CD8-positive, alpha-beta memory T cell (primary cell): Measurements from ENCODE around the gene FHL2. TPM values are rescaled to one million over a fixed set of nuclear protein-coding genes. Genes with fewer than 3 reads are reported as not detected.

Experiments used
- CTCF ChIA-PET: fragments of 350-600 bp; sonication (Branson Sonifier 250); formaldehyde crosslinking; loops from one replicate; lab custom pipeline; 2021; ENCODE audit warnings: antibody characterized with exemption; lab: Charles Lee
- POLR2A ChIA-PET: fragments of 350-600 bp; sonication (Branson Sonifier 250); formaldehyde crosslinking; loops from one replicate; lab custom pipeline; 2021; ENCODE audit warnings: antibody characterized with exemption; lab: Charles Lee
- DNase-seq, 5 donors: peaks; one replicate each; pipeline versions ENCODE4 v3.0.0 to v3.0.0-alpha.2; 2020 to 2022; ENCODE audit warnings: mixed read lengths in 1 of 5
- H3K27ac ChIP-seq: one replicate; pipeline ENCODE4 v1.7.0; 2013; ENCODE audit warnings: low read depth, mild to moderate bottlenecking, low read length, moderate library complexity
- H3K27me3 ChIP-seq: 2 replicates; pipeline ENCODE4 v1.7.0; 2013; ENCODE audit warnings: low read length, mild to moderate bottlenecking; ENCODE audit not compliant: insufficient read depth, poor library complexity, severe bottlenecking
- H3K36me3 ChIP-seq: 2 replicates; pipeline ENCODE4 v1.7.0; 2013; ENCODE audit warnings: mild to moderate bottlenecking, low read length, moderate library complexity; ENCODE audit not compliant: insufficient read depth
- H3K4me1 ChIP-seq: 2 replicates; pipeline ENCODE4 v1.7.0; 2013; ENCODE audit warnings: mild to moderate bottlenecking, low read length, moderate library complexity; ENCODE audit not compliant: insufficient read depth
- H3K4me3 ChIP-seq: 2 replicates; pipeline ENCODE4 v1.7.0; 2013; ENCODE audit warnings: mild to moderate bottlenecking, low read length
- H3K9me3 ChIP-seq: 2 replicates; pipeline ENCODE4 v1.7.0; 2013; ENCODE audit warnings: mild to moderate bottlenecking, low read length
- H3K27ac Mint-ChIP-seq, 8 donors: one replicate each; pipeline ENCODE4 v1.8.0; 2020 to 2021; ENCODE audit warnings: mixed read lengths in 8 of 8, mild to moderate bottlenecking in 6 of 8, inconsistent platforms in 3 of 8, moderate library complexity in 3 of 8
- H3K27me3 Mint-ChIP-seq, 2 donors: one replicate each; pipeline ENCODE4 v1.8.0; 2020 to 2021; ENCODE audit warnings: mixed read lengths in 2 of 2, mild to moderate bottlenecking in 1 of 2, moderate library complexity in 1 of 2
- H3K36me3 Mint-ChIP-seq, 3 donors: one replicate each; pipeline ENCODE4 v1.8.0; 2020 to 2021; ENCODE audit warnings: mixed read lengths in 3 of 3, inconsistent platforms in 1 of 3, mild to moderate bottlenecking in 1 of 3
- H3K4me1 Mint-ChIP-seq, 3 donors: one replicate each; pipeline ENCODE4 v1.8.0; 2020 to 2021; ENCODE audit warnings: mixed read lengths in 3 of 3, inconsistent platforms in 1 of 3, mild to moderate bottlenecking in 1 of 3
- H3K4me3 Mint-ChIP-seq, 7 donors: one replicate each; pipeline ENCODE4 v1.8.0; 2020 to 2021; ENCODE audit warnings: mixed read lengths in 7 of 7, mild to moderate bottlenecking in 6 of 7, moderate library complexity in 4 of 7, inconsistent platforms in 2 of 7
- H3K9me3 Mint-ChIP-seq, 5 donors: one replicate each; pipeline ENCODE4 v1.8.0; 2020 to 2022; ENCODE audit warnings: mixed read lengths in 5 of 5, mild to moderate bottlenecking in 3 of 5, moderate library complexity in 2 of 5, inconsistent platforms in 1 of 5
- polyA plus RNA-seq: library from polyadenylated mRNA; unstranded; fragments of 300-500 nt; fragmentation: Illumina TruSeq; gene quantifications from one replicate; pipeline ENCODE4 v1.2.3, GENCODE V29; 2021
- total RNA-seq, 2 experiments: library from RNA; stranded (reverse); gene quantifications; one replicate each; pipeline ENCODE4 v1.2.3, GENCODE V29; 2021

The FHL2 gene
- total and polyA plus RNA-seq, 3 experiments from 2014 or later = 0.69 to 3.5 (median 3.3) TPM

GRCh38 chr2:105393373-105394055 is 5.3 kb downstream of the FHL2 start:
- Histone ChIP-seq H3K27ac (no peak overlapping the region), H3K4me3 (no peak overlapping the region), H3K4me1 (peaks cover 6% of the 10 kb centered on the region), H3K36me3 (no peaks in the 10 kb centered on the region), H3K27me3 (no peaks in the 10 kb centered on the region), H3K9me3 (no peaks in the 10 kb centered on the region)
- H3K36me3 Mint-ChIP-seq = no peaks in the 10 kb centered on the region
- ChIA-PET CTCF (no interaction called here), POLR2A (no interaction called here)
- peaks cover 3 to 5% (median 4%) of the 10 kb centered on the region in 3 donors for H3K4me1 Mint-ChIP-seq
- peaks cover 9 to 24% of the 10 kb centered on the region in 2 donors for H3K27me3 Mint-ChIP-seq
- no peaks in the 10 kb centered on the region for H3K9me3 Mint-ChIP-seq
- DNase-seq = no peak
- H3K27ac Mint-ChIP-seq = no peak overlapping the region
- H3K4me3 Mint-ChIP-seq = no peak overlapping the region

- POLR2A ChIA-PET = no interaction called here
- H3K4me3 ChIP-seq = no peak overlapping the region
- H3K9me3 Mint-ChIP-seq = no peaks in the 10 kb centered on the region
- no peak overlapping the region for H3K4me3 Mint-ChIP-seq
- peak overlapping the region in 1 of 8 donors; percentile 45 for H3K27ac Mint-ChIP-seq
- no peak for DNase-seq
- no peaks in the 10 kb centered on the region for H3K4me1 Mint-ChIP-seq
- no peaks in the 10 kb centered on the region for H3K36me3 ChIP-seq
- CTCF ChIA-PET = interaction anchor here (0.6 to 0.9 kb wide), 2 partner anchors 57 to 1191 kb away, joined by 3 to 4 read pairs; no protein-coding TSS in a partner anchor
- H3K27ac ChIP-seq = no peak overlapping the region
- H3K9me3 ChIP-seq = no peaks in the 10 kb centered on the region
- H3K27me3 ChIP-seq = no peaks in the 10 kb centered on the region
- H3K27me3 Mint-ChIP-seq = peaks cover 8 to 14% of the 10 kb centered on the region in 2 donors
- H3K4me1 ChIP-seq = no peaks in the 10 kb centered on the region
- H3K36me3 Mint-ChIP-seq = no peaks in the 10 kb centered on the region
These were observed 6.8 kb downstream of the FHL2 start for GRCh38 chr2:105391763-105392662.

GRCh38 chr2:105391058-105391627 is 7.7 kb downstream of the FHL2 start:
- POLR2A ChIA-PET = no interaction called here
- Mint-ChIP-seq H3K9me3 (no peaks in the 10 kb centered on the region), H3K4me1 (no peaks in the 10 kb centered on the region), H3K36me3 (no peaks in the 10 kb centered on the region), H3K27me3 (peaks cover 8 to 9% of the 10 kb centered on the region in 2 donors), H3K27ac (no peak overlapping the region), H3K4me3 (no peak overlapping the region)
- Histone ChIP-seq H3K36me3 (no peaks in the 10 kb centered on the region), H3K27me3 (no peaks in the 10 kb centered on the region), H3K27ac (no peak overlapping the region), H3K4me3 (no peak overlapping the region), H3K4me1 (no peaks in the 10 kb centered on the region), H3K9me3 (no peaks in the 10 kb centered on the region)
- DNase-seq = no peak
- CTCF ChIA-PET = no interaction called here

- no peak for DNase-seq
- Histone ChIP-seq H3K27ac (no peak overlapping the region), H3K4me3 (no peak overlapping the region), H3K36me3 (no peaks in the 10 kb centered on the region), H3K27me3 (no peaks in the 10 kb centered on the region), H3K9me3 (no peaks in the 10 kb centered on the region), H3K4me1 (no peaks in the 10 kb centered on the region)
- no peak overlapping the region for H3K27ac Mint-ChIP-seq
- no peak overlapping the region for H3K4me3 Mint-ChIP-seq
- ChIA-PET CTCF (interaction anchor here (1.7 kb wide), 1 partner anchor 8 kb away, joined by 7 read pairs; the partner anchor contains the start of gene FHL2), POLR2A (no interaction called here)
- H3K27me3 Mint-ChIP-seq = peaks cover 2 to 6% of the 10 kb centered on the region in 2 donors
- no peaks in the 10 kb centered on the region for H3K9me3 Mint-ChIP-seq
- H3K4me1 Mint-ChIP-seq = no peaks in the 10 kb centered on the region
- H3K36me3 Mint-ChIP-seq = no peaks in the 10 kb centered on the region
These were observed 8.4 kb downstream of the FHL2 start for GRCh38 chr2:105390454-105390853.

- no peak overlapping the region for H3K27ac ChIP-seq
- DNase-seq = no peak
- H3K27ac Mint-ChIP-seq = no peak overlapping the region
- no peaks in the 10 kb centered on the region for H3K4me1 Mint-ChIP-seq
- no peaks in the 10 kb centered on the region for H3K27me3 ChIP-seq
- POLR2A ChIA-PET = no interaction called here
- H3K9me3 ChIP-seq = no peaks in the 10 kb centered on the region
- peaks cover 0 to 5% (median 0%) of the 10 kb centered on the region in 3 donors for H3K36me3 Mint-ChIP-seq
- H3K4me3 Mint-ChIP-seq = no peak overlapping the region
- H3K9me3 Mint-ChIP-seq = no peaks in the 10 kb centered on the region
- H3K4me1 ChIP-seq = no peaks in the 10 kb centered on the region
- peaks cover 0 to 6% of the 10 kb centered on the region in 2 donors for H3K27me3 Mint-ChIP-seq
- no peaks in the 10 kb centered on the region for H3K36me3 ChIP-seq
- CTCF ChIA-PET = interaction anchor here (1.7 kb wide), 1 partner anchor 10 kb away, joined by 7 read pairs; the partner anchor contains the start of gene FHL2
- H3K4me3 ChIP-seq = no peak overlapping the region
These were observed 9.9 kb downstream of the FHL2 start for GRCh38 chr2:105388971-105389381.

GRCh38 chr2:105387225-105387624 is 11.6 kb downstream of the FHL2 start:
- H3K27ac ChIP-seq = no peak overlapping the region
- H3K27me3 ChIP-seq = no peaks in the 10 kb centered on the region
- no peaks in the 10 kb centered on the region for H3K9me3 Mint-ChIP-seq
- no peaks in the 10 kb centered on the region for H3K4me1 Mint-ChIP-seq
- no peaks in the 10 kb centered on the region for H3K9me3 ChIP-seq
- DNase-seq = no peak
- no peak overlapping the region for H3K4me3 Mint-ChIP-seq
- H3K4me1 ChIP-seq = no peaks in the 10 kb centered on the region
- no peak overlapping the region for H3K4me3 ChIP-seq
- H3K36me3 Mint-ChIP-seq = peaks cover 0 to 5% (median 0%) of the 10 kb centered on the region in 3 donors
- H3K36me3 ChIP-seq = no peaks in the 10 kb centered on the region
- H3K27me3 Mint-ChIP-seq = peaks cover 0 to 4% of the 10 kb centered on the region in 2 donors
- ChIA-PET CTCF (no interaction called here), POLR2A (no interaction called here)
- H3K27ac Mint-ChIP-seq = no peak overlapping the region

GRCh38 chr2:105385731-105386540 is 12.9 kb downstream of the FHL2 start:
- Mint-ChIP-seq H3K36me3 (peaks cover 0 to 5% (median 0%) of the 10 kb centered on the region in 3 donors), H3K27ac (no peak overlapping the region), H3K4me1 (no peaks in the 10 kb centered on the region), H3K4me3 (no peak overlapping the region), H3K27me3 (peaks cover 0 to 4% of the 10 kb centered on the region in 2 donors), H3K9me3 (no peaks in the 10 kb centered on the region)
- Histone ChIP-seq H3K4me1 (no peaks in the 10 kb centered on the region), H3K27ac (no peak overlapping the region), H3K36me3 (no peaks in the 10 kb centered on the region), H3K27me3 (no peaks in the 10 kb centered on the region), H3K9me3 (no peaks in the 10 kb centered on the region), H3K4me3 (no peak overlapping the region)
- no peak for DNase-seq
- CTCF ChIA-PET = no interaction called here
- POLR2A ChIA-PET = interaction anchor here (0.7 kb wide), 1 partner anchor 13 kb away, joined by 3 read pairs; the partner anchor contains the start of gene FHL2
